HPDE6-E6E7 (cell line): ENCODE measurements around the gene VANGL2.

Experiments
- DNase-seq: peaks from one replicate; pipeline ENCODE4 v3.0.0; 2011; ENCODE audit warnings: missing footprints; ENCODE audit errors: extremely low spot score

The VANGL2 gene

DNA sequence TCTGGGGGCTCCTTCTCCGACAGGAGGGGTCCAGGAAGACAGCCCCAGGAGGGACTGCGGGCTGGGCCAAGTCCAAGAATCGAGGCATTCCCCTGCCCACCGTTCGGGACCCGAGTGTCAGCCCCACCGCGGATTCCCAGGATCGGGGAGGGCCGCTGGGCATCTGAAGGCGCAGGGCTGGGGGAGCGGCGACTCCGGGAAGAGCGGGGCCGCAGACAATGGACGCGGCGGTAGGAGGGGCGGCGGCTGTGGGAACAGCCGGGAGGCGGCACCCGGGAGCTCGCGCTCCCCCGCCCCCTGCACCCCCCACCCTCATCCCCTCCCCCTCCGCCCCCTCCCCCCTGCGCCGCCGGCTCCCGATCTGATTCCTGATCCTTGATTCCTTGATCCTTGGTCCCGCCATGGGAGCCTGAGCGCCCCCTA lies at the start of gene VANGL2:
VANGL2 (plus strand) TSS at position 342 of the 423 bp plus-strand sequence. CDS start 15,274 bp downstream, outside the sequence.
- peak; percentile 41 for DNase-seq

DNA sequence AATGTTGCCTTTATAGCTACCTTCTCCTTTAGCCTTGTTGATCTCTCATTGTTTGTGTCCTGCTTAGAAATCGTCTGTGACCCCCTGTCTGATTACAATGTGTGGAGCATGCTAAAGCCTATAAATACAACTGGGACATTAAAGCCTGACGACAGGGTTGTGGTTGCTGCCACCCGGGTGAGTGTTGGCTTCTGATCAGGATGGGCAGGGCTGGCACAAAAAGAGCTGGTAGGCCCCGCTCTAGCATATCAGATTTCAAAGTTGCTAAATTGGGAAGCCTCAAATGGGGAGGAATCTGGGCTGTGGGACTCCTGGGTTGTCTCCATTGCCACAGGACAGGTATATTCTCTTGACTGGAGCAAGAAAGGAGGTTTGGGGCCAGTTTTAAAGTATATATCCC lies 48.7 kb upstream of the VANGL2 start:
- no peak for DNase-seq

DNA sequence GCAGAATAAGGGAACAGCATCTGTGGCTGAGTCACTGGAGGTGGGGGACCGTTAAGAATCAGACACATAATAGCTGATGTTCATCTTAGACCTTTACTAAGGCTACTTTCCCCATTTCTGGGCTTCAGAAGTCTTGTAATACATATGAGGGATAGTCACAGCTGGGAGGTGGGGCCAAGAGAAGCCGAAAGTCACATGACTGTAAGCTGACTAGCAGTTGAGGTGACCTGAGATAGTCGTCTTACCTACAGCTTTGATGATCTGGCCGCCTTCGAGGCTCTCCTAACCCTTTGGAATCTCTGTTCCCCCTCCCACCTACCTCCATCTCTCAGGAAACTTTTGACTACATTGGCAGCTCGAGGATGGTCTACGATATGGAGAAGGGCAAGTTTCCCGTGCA lies 47.8 kb upstream of the VANGL2 start:
- no peak for DNase-seq

DNA sequence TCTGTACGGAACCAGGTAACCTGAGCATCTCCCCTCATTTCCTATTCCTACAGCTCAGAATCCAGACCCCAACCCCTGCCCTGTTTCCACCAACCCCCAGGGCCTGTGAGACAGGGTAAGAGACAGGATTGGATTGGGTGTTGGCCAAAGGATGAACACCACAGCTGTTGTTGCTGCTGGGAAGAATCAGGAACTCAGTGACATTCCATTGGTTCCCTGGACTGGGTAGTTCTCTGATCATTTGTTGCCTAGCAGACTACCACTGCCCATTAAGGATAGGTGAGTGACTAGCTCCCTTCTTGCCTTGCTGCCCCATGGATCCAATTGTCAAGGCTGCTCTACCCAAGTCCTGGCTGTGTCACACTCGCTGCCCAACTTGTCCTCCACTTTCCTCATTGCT lies 47.1 kb upstream of the VANGL2 start:
- DNase-seq: no peak

DNA sequence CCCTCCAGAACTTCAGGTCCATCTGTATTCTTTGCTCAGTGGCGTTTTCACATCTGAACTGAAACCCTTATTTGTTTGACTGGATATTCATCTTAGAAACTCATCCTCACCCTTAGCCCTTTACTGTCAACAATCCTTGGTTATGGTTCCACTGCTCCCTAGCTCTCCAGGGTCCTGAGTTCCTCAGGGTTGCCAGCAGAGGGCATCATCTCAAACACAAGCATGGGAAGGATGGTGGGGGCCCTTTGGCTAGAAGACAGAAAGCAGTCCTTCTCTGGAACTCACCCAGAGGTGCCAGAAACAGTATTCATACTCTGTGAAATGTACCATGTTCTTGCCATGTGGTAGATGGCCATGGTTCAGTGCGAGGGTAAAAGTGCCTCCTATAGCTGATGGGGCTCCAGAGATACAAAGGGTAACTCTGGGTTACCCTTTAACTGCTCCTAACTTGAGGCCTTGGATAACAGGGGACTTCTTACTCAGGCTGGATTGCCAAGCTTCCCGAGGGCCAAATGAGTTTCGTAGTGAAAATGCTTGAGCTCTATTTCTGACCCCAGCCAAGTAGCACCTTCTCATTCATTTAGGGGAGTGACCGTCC lies 45.9 kb upstream of the VANGL2 start:
- no peak for DNase-seq

DNA sequence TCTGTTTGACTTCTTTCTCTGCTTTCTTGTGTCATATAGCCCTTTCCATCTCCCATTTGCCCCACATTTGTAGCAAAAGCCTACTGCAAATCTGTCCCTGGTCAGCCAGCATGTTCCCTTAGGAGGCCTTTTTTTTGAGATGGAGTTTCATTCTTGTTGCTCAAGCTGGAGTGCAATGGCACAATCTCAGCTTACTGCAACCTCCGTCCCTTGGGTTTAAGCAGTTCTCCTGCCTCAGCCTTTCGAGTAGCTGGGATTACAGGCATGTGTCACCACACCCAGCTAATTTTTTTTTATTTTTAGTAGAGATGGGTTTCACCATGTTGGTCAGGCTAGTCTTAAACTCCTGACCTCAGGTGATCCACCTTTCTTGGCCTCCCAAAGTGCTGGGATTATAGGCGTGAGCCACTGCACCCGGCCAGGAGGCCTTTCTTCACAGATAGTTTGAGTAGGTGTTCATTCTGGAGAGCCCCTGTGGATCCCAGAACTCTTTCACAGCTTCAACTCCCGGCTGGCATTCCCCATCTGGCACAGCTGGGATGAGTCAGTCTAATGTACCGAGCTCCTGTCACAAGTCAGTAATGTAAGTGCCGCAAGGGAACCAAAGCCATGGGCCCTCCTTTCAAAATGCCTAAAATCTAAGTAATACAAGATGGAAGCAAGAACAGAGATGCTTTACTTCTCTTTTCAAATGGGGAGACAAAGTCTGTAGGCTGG lies 42.9 kb upstream of the VANGL2 start:
- DNase-seq: no peak

DNA sequence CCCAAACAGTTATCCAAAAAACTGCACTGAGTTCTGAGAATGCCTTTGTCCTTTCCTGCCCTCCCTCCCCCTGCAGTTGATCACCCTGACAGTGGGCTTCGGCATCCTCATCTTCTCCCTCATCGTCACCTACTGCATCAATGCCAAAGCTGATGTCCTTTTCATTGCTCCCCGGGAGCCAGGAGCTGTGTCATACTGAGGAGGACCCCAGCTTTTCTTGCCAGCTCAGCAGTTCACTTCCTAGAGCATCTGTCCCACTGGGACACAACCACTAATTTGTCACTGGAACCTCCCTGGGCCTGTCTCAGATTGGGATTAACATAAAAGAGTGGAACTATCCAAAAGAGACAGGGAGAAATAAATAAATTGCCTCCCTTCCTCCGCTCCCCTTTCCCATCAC lies 42.3 kb upstream of the VANGL2 start:
- DNase-seq: no peak

DNA sequence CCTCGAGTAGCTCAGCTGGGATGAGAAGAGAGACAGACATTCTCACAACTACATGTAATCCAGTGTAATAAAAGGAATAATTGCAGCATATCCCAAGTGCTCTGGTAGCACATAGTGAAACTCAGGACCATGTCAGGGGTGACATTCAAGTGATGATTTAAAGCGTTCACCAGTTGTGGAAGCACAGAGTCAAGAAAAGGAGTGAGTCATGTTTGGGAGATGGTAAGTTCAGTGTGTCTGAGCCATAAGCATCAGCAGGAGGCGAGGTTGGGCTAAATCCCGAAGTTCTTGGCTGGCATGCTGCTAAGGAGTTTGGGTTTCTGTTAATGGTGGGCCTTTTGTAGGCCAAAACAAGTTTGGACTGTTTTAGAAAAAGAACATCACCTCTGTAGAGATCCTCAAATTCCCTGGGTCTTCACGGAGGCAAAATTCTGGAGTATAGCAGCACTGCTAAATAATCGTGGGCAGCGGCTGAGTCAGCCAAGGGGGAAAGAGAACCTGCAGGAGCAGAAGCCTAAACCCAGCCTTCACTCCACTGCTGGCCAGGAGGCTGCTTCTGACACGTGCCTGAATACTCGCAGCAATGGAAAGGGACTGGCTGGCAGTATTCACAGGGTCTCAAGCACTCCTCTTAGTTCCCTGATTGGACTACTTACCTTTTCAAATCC lies 40.7 kb upstream of the VANGL2 start:
- DNase-seq: no peak

DNA sequence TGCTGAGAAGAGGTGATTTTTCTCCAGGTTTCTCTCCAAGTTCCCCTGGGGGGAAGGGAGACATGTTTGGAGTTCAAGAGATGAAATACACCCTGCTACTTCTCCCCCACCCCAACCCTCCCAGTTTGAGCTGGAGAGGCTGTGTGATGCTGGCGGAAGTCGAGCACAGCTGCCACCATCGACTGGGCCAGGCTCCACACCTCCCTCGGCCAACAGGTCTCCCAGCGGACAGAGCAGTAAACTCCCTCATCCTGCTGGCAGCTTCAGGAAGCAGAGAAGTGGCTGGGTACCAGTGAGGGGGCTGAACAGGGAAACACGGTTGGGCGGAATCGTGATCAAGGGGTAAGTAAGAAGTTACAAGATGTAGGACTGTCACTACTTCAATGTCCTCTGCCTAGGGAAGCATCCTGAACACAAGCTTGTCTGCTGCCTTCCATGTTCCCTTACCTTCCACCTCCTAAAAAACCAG lies 40.1 kb upstream of the VANGL2 start:
- no peak for DNase-seq

DNA sequence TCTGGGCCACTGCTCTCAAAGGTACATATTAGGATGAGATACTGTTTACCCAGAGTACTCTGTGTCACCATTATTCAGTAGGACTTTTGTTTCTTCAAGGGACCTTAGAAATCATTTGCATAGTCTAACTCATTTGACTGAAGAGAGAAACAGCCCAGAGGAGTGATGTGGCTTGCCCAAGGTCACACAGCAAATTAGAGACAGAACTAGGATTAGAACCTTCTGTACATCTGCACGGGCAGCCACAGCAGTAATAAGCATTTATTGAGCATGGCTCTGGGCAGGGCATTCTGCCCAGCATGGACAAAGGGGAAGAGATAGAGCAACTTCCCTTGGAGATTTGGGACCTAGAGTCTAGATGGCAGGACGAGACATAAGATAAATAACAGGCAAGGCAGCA lies 39.2 kb upstream of the VANGL2 start:
- DNase-seq: no peak

DNA sequence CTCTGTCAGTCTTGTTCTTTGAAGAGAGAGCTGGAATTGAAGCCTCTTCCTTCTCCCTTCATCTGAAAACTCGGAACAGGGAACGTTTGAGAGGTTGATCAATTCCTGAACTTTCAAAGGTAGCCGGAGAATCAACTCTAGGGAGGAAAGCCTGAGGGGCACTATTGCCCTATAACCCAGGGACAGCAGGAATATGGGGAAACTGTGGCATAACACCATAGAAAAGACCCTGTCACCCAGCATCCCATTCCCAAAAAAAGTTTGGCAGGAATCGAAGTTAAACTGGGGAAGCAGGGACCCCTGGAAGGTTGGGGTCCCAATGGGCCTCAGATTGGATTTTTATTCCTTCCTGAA lies 38.6 kb upstream of the VANGL2 start:
- DNase-seq: no peak

DNA sequence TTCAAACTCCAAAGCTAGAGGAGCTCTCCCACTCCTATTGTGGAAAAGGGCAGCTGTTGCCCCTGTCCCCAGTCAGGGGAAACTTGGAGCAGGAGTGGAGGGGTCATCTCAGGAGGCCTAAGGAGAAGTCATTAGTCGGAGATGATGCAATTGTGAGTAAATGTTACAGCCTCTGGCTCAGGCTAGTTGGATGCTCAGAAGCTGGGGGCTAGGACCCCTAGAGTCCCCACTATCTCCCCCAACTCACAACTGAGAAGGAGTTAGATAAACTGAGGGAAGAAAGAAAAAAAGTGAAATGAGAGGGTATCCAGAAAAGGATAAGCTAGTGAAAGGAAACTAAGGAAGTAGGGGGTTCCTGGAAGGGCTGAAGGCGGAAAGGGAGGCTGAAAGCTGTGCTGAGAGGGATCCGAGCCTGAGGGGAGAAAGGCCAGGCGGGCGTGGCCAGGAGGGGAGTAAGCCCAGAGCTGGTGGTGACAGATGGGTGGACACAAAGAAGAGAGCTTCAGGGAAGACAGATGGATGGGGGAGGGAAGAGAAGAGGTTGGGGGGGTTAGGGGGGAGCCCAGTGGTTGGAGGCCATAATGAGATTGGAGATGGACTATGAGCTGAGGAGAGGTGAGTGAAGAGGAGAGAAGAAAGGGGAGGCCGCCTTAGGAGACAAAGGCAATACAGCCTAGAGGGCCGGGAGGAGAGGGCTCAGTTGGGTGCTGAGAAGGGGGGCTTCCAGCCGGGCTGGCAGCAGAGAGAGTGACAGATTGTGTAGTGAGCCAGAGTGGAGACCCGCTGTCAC lies 38.0 kb upstream of the VANGL2 start:
- no peak for DNase-seq

DNA sequence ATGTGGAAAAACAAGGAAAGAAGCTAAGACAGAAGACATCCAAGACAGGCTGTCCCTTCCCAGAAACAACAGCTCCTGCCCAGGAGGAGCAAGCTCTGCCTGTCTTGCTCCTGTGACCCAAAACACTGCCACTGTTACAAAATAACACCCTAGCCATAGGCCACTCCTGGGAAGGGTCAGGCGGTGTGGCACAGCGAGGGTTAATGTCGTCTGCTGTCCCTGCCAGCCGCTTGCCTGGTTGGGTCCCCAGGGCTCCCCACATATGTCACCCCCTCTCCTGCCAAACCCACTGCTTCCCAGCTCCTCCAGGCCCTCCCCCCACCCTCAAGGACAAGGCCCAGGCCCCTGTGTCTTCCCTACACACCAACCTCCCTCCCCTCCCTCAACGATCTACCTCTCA lies 37.4 kb upstream of the VANGL2 start:
- DNase-seq: no peak

DNA sequence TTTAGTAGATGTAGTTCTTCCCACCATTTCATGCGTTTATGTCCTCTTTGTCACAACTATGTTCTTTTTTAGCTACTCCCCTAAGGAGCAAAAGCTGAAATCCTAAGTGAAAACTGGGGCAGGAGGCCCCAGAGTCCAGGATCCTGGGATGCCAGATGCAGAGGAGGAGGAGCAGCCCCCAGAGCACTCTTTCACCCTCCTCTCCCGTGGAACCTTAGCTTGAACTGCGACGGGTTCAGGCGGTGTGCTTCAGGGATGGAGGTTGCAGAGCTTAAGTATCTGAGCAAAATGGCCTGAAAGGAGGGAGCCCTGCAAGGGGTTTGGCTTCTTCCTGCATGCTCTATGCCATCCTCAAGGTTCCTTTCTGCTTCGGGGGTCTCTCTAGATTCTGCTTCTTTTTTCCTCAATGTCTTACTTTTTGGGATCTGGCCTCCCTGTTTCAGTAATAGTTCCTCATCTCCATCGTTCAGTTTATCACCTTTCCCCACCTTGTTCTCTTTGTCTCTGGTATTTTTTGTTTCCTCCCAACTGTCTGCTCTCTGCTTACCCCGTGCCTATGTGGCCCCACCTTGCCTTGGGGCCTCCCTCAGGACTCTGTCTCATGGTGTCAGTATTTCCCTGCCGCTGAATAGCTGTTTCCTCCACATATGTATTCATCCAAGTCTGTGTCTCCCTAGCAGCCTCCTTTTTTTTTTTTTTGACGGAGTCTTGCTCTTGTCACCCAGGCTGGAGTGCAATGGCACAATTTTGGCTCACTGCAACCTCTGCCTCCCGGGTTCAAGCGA lies 36.2 kb upstream of the VANGL2 start:
- DNase-seq: no peak

DNA sequence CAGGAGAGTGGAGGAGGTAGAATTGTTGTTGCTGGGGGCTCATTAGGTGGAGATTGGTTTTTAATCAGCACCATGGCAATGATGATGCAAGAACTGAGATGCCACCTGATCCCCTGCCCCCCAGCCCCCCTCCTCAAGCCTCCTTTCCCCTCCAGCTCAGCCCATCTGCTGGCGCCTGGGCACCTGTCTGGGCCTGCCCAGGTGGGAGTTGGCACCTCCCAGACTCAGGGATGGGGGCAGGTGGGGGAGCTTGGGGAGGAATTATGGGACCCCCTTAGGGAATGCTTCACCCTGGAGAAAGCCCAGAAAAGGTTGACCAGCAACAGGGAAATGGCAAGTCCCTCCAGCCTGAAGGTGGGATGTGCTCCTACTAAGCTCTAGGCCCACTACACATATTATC lies 35.0 kb upstream of the VANGL2 start:
- DNase-seq: no peak

DNA sequence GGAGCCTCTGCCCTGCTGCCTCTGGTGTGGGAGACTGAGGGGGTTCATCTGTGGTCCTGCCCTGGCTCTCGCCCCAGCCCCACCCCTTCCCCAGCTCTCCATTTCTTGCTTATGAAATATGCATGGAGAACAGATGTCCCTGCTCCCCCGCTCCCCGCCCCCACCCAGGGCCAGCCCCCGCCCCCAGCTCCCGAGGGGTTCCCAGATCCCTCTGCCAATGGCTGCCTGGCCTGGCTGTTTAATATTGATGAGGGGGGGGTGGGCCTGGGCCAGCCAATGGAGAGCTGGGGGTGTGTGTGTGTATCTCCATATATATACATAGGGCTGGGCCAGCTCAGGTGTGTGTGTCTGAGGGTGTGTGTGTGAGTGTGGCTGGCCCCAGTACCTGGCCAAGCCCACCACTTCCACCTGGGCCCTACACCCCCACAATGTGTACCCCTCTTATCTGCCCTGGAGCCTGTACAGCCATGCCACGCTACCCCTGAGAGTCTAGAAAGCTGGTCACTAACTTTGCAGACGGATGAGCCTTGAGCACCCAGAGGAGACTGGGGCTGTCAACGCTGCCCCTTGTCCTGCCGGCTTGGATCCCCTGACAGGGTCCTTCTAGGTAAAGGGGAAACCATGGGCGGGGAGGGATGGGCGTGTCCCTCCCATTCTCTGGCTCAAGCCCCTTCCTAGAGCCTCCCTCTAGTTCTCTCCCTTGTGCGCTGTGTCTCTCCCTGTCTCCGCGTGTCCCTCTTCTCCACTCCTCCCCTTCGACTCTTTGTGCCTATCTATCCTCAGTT lies 33.4 kb upstream of the VANGL2 start, which contains the start of gene NHLH1:
NHLH1 (plus strand) TSS at position 341 of the 785 bp plus-strand sequence. CDS start 3,661 bp downstream, outside the sequence.
- no peak for DNase-seq

DNA sequence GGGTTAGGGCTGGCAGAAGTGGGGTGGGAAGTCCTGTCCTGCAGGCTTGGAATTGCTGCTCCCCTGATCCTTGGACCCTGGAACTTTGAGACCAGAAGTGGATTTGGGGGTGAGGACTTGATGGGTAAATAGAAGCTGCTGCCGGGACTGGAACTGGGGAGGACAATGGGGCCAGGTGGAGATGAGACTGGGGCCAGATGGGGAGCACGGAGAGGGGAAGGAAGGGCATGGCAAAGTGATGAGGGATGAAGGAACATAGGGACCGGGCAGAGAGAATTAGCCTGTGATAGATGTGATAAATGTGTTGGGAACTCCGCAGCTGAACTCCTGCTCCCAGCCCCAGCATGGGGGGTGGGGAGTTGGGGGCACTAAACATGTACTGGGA lies 32.9 kb upstream of the VANGL2 start:
- DNase-seq: no peak

DNA sequence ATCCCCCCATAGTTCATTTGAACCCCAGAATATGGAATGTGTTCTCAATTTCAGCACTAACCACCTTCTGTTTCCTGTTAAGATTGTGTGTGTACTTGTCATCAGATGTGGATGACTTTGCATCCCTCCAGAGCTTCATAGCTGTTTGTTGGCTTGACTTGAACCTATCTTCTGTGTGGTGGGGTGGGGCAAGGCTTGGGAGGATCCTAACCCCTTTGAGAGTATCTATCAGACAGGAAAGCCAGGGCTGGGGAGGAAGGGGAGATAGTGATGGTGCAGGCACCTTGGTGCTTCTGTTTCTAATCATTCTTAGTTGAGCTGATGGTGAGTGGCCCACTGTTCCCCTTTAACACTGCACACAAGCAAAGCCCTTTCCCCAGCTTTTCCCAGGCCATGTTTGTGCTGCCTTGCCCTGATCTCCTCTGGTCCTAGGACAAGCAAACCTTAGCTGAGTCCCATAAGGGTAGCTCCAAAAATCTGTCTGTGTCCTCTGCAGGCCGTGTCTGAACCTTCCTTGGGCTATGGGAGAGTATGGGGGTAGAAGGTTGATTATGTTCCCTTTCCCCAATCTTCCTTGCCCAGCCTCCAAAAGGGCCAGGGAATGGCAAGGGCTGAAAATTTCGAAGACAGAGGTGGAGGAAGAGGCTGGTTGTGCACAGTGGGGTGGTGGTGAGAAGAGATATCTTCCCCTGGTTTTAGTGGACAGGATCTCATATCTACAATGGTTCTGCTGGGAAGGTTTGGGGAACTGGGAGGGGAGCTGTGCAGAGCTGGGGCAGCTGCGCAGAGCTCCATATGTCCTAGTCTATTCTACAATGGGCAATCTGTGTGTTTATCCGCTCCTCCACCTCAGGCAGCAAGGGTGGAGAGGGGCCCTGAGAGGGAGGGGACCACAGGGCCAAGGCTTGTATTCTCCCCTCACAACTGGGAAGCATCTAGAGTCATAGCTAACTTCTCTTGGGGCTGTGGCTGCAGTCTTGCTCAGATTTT lies 32.1 kb upstream of the VANGL2 start:
- no peak for DNase-seq

DNA sequence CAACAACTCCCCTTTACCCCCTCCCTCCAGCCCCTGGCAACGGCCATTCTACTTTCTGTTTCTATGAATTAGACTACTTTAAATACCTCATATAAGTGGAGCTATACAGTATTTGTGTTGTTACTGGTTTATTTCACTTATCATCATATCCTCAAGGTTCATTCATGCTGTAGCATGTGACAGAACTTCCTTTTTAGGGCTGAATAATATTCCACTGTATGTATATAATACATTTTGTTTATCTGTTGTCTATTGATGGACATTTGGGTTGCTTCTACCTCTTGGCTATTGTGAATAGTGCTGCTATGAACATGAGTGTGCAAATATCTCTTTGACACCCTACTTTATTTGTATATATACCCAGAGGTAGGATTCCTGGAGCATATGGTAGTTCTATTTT lies 31.3 kb upstream of the VANGL2 start:
- DNase-seq: no peak
